Effector memory CD4-positive, alpha-beta T cell (primary cell): ENCODE results near the gene SECTM1.

Experiments
- DNase-seq, 3 donors: peaks; one replicate each; pipeline ENCODE4 v3.0.0-alpha.2; 2020
- H3K27ac ChIP-seq: 2 replicates; pipeline ENCODE4 v1.7.0; 2013; ENCODE audit warnings: mild to moderate bottlenecking, low read length, moderate library complexity; ENCODE audit not compliant: insufficient read depth, poor library complexity, severe bottlenecking
- H3K27me3 ChIP-seq: replicated peaks from 2 replicates; pipeline ENCODE4 v1.7.0; 2013; ENCODE audit warnings: mild to moderate bottlenecking, low read length; ENCODE audit not compliant: insufficient read depth, control insufficient read depth, poor library complexity, severe bottlenecking
- H3K36me3 ChIP-seq: 2 replicates; pipeline ENCODE4 v1.7.0; 2013; ENCODE audit warnings: mild to moderate bottlenecking, low read length, moderate library complexity; ENCODE audit not compliant: control insufficient read depth, insufficient read depth
- H3K4me1 ChIP-seq: 2 replicates; pipeline ENCODE4 v1.7.0; 2013; ENCODE audit warnings: low read length, mild to moderate bottlenecking; ENCODE audit not compliant: control insufficient read depth, insufficient read depth, poor library complexity, severe bottlenecking
- H3K4me3 ChIP-seq: 2 replicates; pipeline ENCODE4 v1.7.0; 2013; ENCODE audit warnings: low read length, low read depth, mild to moderate bottlenecking; ENCODE audit not compliant: insufficient read depth, poor library complexity, severe bottlenecking
- H3K9me3 ChIP-seq: 2 replicates; pipeline ENCODE4 v1.7.0; 2013; ENCODE audit warnings: mild to moderate bottlenecking, low read length, moderate library complexity; ENCODE audit not compliant: control insufficient read depth

SECTM1 gene

GRCh38 chr17:82277851-82278250, 55.7 kb downstream of the SECTM1 start:
- no peak for DNase-seq
- no peaks in the 10 kb centered on the region for H3K36me3 ChIP-seq
- no peak overlapping the region for H3K4me3 ChIP-seq
- H3K4me1 ChIP-seq: peaks cover 11% of the 10 kb centered on the region
- no peak overlapping the region for H3K27ac ChIP-seq
- no peaks in the 10 kb centered on the region for H3K9me3 ChIP-seq
- H3K27me3 ChIP-seq: no peaks in the 10 kb centered on the region

- H3K4me3 ChIP-seq: no peak overlapping the region
- no peaks in the 10 kb centered on the region for H3K9me3 ChIP-seq
- no peak overlapping the region for H3K27ac ChIP-seq
- H3K4me1 ChIP-seq: peaks cover 15% of the 10 kb centered on the region
- DNase-seq: no peak
- H3K36me3 ChIP-seq: no peaks in the 10 kb centered on the region
- H3K27me3 ChIP-seq: no peaks in the 10 kb centered on the region
These were observed 56.6 kb downstream of the SECTM1 start for GRCh38 chr17:82276938-82277337.

- Histone ChIP-seq H3K4me1 (peaks cover 25% of the 10 kb centered on the region), H3K27me3 (no peaks in the 10 kb centered on the region), H3K4me3 (no peak overlapping the region), H3K9me3 (no peaks in the 10 kb centered on the region), H3K36me3 (peaks cover 8% of the 10 kb centered on the region), H3K27ac (no peak overlapping the region)
- no peak for DNase-seq
These were observed 58.2 kb downstream of the SECTM1 start for GRCh38 chr17:82275326-82275725.

GRCh38 chr17:82274134-82275020, 59.2 kb downstream of the SECTM1 start:
- H3K4me3 ChIP-seq: peak overlapping the region; percentile 86
- H3K27ac ChIP-seq: peak overlapping the region; percentile 85

GRCh38 chr17:82273327-82274133, 60.0 kb downstream of the SECTM1 start, which contains the start of gene CSNK1D:
CSNK1D (minus strand) TSS chr17:82273700; CDS start chr17:82273381, 319 bp downstream.
- peaks cover 11% of the 10 kb centered on the region for H3K36me3 ChIP-seq
- DNase-seq: peak; percentile 86 to 89 (median 88)
- peaks cover 33% of the 10 kb centered on the region for H3K4me1 ChIP-seq

More at GRCh38 chr17:82274134-82275020, 59.2 kb downstream of the SECTM1 start:
- no peak for DNase-seq
- H3K27me3 ChIP-seq: no peaks in the 10 kb centered on the region
- H3K36me3 ChIP-seq: peaks cover 11% of the 10 kb centered on the region
- H3K4me1 ChIP-seq: peaks cover 28% of the 10 kb centered on the region
- no peaks in the 10 kb centered on the region for H3K9me3 ChIP-seq

GRCh38 chr17:82272495-82273326, 60.9 kb downstream of the SECTM1 start:
- H3K4me3 ChIP-seq: peak overlapping the region; percentile 86
- peaks cover 39% of the 10 kb centered on the region for H3K4me1 ChIP-seq
- H3K9me3 ChIP-seq: no peaks in the 10 kb centered on the region
- peaks cover 16% of the 10 kb centered on the region for H3K36me3 ChIP-seq
- no peaks in the 10 kb centered on the region for H3K27me3 ChIP-seq
- peak in 2 of 3 donors; percentile 17 to 27 for DNase-seq
- peak overlapping the region; percentile 85 for H3K27ac ChIP-seq

More at GRCh38 chr17:82273327-82274133, 60.0 kb downstream of the SECTM1 start, which contains the start of gene CSNK1D:
- Histone ChIP-seq H3K9me3 (no peaks in the 10 kb centered on the region), H3K4me3 (peak within 1 kb of the TSS; percentile 86), H3K27me3 (no peaks in the 10 kb centered on the region), H3K27ac (peak within 1 kb of the TSS; percentile 85)

- DNase-seq: no peak
- Histone ChIP-seq H3K4me3 (no peak overlapping the region), H3K36me3 (peaks cover 24% of the 10 kb centered on the region), H3K4me1 (peaks cover 42% of the 10 kb centered on the region), H3K27ac (no peak overlapping the region), H3K27me3 (no peaks in the 10 kb centered on the region), H3K9me3 (no peaks in the 10 kb centered on the region)
These were observed 62.2 kb downstream of the SECTM1 start for GRCh38 chr17:82271401-82271800.
